Activated CD8-positive, alpha-beta memory T cell treated with anti-CD3 and anti-CD28 coated beads, Interleukin-2, amount 50 U/mL, for 24 hours (primary cell): ENCODE data around the gene GLRA1.

Source experiments
- DNase-seq: peaks from one replicate; pipeline ENCODE4 v3.0.0-alpha.2; 2020; ENCODE audit errors: extremely low read depth

GLRA1 gene

DNA sequence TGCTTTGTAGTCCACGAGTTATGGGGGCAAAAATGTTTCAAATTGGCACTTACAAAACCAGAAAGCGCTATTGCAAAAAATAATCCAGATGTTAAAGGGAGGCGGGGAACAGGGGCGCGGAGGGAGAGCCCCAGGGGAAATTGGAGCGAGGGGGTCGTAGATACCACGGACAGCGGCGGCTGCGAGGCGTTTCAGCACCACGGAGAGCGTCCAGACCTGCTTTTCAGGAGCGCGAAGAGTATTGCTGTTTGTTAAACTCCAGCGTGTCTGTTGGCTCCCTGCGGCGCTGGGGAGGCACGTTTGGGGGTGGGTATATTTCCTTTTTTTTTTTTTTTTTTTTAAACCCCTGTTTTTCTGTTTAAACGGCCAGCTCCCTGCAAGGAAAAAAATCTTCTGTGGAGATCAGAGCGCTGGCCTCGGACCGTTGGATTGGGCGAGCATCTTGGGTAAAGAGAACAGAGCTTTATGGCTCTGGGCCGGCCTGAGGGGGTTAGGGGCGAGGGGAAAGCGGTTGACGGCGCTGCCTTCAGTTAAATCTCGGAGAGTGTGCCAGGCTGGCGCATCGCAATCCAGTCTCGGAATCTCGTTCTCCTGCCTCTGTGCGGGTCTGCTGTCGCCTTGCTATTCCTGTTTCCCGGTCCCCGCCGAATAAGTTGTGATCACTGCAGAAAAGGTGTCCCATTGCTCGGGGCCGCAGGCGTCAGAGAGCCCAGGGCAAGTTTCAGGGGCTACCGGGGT lies at the start of gene GLRA1:
Gene GLRA1 (minus strand): TSS at position 288 of the 738 bp plus-strand sequence. CDS start 302 bp downstream, outside the sequence.
- no peak for DNase-seq

DNA sequence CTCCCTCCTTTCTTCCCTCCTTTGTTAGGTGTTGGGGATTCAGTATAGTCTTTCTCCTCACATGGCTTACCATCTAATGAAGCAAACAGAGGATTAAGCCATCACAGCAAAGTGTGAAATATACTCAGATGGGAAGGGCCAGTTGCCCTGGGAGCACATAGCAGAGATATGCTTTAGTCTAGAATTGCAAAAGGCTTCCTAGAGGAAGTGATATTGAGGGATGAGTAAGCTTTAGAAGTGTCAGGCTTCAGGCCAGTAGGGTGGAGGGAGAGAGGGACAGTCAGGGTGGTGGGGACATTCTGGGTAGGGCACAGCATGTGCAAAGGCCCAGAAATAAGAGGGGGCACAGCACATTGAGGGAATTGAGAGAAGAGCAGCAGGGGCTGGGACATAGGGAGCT lies 46.2 kb upstream of the GLRA1 start:
- no peak for DNase-seq

DNA sequence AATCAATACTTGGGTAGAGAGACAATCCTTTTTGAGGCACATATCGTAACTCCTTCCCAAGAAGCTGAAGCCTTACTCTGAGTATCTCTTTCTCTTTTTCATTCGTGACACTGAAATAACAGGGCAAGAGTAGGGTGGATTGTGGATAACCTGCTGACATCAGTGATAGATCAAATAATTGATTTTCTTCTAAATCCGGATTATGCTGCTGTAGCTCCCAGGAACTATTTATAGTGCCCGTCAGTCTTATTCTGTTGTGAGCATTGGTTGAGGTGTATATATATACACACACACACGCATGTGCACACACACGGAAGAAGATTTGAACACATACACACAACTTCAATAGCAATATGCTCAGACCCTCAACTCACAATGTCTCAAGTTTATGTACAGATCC lies 43.2 kb upstream of the GLRA1 start:
- no peak for DNase-seq

DNA sequence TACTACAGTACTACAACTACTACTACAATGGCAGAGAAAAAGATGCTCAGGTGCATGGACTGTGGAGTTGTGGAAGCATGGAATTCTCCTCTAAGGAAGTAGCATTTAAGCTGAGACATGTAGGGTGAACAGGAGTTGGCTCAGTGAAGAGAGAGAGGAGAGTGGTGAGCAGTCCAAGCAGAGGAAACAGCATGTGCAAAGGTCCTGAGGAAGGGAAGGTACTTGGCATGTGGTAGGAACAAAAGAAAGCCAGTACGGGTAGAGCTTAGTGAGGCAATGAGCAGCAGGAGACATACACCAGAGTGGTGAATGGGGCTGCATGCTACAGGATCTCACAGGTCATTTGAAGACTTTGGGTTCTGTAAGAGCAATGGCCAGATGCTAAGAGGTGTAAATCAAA lies 41.4 kb upstream of the GLRA1 start:
- no peak for DNase-seq

DNA sequence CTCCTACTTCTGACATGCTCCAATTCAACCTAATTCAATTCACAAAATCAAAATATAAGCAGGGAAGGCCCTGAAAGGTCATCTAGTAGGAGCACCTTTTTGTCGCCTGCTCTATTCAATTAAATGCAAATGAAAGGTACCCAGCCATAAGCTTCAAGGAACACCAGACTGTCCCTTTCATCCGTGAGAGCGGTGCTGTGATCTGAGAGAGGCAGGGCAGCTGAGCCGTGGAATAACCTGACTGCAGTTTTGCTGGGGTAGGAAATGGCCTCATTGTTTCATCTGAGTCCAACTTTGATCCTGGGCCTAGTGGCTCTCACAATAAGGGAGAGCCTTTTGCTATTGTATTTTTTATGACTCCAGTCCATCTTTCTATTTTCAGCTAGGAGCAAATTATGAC lies 39.8 kb upstream of the GLRA1 start:
- no peak for DNase-seq

DNA sequence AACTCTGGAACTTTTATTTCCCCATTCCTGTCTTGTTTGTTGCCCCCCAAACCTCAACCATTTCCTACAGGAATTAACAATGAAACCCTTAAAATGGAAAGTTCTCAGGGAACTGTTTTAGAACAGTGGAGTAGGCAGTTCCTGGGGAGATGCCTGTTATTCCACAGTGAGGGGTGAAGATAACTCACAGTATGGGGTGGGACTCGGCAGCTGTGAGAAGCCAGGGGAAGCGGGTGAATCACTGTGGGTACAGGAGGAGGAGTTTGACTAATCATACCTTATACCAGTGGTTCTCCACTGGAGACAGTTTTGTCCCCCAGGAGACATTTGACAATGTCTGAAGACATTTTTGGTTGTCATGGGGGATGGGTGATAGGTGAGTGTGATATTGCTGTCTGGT lies 36.9 kb upstream of the GLRA1 start:
- DNase-seq, result no peak

DNA sequence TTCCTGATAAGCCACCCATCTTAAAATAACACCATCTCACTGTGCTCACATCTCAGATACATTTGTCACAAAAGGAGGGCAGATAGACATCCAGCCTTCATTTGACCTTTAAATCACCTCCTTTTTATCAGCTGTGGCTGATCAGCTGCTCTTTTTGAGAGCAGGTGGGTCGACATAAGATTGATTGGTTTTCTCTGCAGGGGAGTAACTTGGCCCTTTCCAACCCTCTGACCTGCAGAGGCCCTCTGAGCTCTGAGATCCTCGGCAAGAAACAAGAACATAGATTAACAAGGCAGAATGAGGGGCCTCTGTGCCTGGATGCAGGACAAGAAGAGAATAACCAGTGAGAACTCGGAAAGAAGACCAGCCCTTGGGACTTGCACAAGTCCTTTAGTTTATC lies 33.5 kb upstream of the GLRA1 start:
- DNase-seq, result no peak

DNA sequence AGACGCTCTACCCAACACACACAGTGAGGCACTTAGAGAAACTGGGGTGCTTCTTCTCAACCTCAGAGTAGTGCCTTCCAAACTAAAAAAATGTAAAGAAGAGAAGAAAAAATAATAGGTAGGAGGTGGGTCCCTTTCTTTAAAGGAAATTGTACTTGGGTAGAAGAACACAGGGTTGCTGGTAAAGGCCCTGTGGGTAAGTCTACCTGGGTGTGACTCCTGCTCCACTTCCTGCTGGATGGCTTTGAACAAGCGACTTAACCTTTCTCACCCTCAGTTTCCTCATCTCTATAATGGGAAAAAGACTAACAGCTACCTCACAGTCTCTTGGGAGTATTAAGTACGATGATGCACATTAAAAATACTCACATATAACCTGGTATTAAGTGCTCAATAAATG lies 32.1 kb upstream of the GLRA1 start:
- DNase-seq, result no peak

DNA sequence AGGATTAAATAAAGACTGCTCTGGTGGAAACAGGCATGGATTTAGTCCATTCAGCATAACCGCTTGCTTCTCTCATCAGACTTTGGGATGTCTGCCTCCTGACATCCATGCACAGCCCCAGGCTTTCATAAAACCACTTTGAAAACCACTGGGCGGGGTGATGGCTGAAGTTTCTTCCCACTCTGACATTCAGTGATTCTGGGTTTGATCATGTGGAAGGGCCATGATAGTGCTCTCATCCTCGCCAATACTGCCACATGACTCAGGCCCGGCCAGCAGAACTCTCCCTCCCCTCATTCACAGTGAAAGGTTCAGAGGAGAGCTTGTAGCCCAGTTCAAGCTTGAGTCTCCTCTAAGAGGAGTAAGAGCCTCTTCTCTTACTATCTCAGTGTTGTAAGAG lies 29.6 kb upstream of the GLRA1 start:
- DNase-seq, result no peak

DNA sequence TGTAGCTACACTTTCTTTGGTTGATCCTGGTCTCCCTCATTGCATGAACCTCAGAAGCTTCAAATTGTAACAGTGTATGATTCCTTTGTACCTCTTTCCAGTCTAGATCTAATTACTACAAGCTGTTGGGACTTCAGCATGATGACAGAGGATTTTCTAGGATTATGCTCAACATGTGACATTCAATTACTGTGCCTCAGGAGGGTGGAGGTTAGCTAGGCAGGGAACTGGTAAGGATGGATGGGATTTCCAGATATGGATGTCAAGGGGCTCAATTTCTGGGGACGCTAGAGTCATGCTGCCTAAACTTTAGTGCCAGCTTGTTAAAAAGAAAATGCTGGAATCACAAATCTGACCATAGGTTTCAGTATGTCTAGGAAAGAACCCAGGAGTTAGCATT lies 29.2 kb upstream of the GLRA1 start:
- no peak for DNase-seq

DNA sequence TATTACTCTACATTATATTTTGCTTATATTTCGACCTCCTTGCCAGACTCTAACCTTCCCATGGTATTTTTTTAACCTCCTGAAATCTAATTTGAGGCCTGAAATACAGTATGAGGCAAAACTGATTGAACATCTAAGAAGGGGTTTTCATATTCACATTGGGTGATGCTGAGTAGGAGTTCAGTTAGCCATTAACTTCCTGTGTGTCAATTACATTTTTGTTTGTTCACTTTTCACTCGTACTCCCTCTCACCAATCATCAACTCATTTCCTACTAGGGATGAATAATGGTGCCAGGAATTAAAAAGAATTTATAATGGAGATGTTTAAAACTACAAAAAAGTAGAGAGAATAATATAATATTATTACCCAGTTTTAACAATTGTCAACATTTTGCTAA lies 27.6 kb upstream of the GLRA1 start:
- DNase-seq, result no peak

DNA sequence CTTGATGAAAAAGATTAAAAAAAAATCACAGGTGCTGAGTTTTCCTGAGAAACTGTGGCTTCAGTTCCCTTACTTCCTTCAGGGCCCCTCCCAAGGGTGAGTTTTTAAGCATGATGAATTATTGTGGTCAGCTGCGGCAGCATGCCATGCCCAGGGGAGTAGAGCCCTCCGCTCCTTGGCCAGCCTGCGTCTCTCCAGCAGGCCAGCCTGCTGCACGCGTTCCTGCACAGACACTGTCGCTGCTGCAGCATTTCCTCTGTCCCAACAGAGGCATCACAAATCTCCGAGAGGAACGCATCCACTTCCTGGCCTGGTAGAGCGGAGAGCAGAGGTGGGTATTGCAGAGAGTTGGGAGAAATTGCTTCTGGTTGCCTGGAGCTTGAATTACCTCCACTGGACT lies 26.1 kb upstream of the GLRA1 start:
- no peak for DNase-seq

DNA sequence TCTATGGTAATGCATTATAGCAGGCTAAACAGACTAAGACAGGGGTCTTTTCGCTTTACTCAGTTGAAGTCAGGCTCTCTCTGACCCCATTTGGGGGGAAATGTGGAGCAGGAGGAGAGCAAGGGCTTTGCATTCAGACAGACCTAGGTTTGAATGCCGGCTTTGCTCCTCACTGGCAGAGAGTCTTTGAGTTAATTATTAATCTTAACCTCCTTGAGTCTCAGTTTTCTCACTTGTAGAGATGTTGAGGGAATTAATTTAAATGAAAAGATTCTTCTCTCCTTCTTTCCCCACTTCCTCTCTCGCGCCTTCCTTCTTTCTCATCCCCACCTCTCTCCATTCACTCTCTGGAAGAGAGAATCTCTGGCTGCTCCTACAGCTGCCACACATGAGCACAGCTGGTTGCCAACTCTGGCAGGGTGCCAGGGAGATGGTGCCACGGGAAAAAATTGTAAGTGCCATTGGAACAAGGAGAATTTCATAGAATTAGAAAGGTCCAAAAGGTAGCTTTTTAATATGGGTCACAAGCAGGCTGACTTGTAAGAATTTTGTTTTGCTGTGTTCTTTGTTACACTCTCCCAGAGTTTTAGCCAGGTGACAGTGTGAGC lies 25.2 kb upstream of the GLRA1 start:
- DNase-seq, result no peak

DNA sequence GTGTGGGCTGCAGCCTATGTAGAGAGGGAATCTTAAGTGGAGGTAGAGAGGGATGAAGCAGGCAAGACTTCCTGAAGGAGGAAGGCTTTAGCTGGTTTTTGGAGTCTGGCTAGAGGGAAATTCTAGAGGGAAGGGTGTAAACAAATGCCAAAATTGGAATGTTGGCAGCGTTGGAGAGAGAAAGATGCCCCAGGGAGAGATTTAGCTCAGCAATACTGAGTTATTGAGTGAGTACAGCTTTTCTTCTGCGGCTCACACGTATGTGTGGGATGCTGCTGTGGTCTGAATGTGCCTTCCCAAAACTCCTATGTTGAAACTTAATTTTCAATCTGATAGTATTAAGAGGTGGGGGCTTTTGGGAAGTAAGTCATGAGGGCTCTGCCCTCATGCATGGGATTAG lies 24.5 kb upstream of the GLRA1 start:
- DNase-seq, result no peak

DNA sequence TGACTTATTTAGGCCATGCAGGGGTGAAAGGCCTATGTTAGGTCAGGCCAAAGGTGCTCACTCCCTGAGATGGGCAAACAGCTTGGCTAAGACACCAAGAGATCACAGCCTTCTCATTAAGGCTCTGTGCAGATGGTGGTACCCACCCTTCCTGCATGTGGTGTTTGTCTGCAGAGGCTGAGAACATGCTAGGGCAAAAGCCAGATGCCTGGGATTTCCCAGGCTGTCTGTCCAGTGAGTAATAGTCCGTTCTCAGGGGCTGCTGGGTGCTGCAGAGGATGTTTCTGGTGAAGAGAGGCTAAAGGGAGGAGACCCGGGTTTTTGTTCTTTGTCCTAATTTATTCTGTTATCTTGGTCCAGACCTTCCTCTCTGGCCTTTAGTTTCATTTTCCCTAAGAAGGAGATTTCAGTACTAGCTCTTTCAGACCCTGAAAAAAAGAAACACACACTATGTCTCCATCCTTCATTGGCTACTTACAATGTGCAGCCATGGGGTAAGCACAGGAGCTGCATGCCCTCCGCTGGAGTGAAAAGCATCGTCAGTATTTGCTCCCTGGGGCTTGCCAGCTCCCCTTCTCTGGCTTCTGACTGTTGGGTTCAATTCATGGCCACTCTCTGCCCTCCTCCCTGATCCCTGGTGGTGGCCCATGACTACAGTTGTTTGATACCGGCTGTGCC lies 23.4 kb upstream of the GLRA1 start:
- no peak for DNase-seq

DNA sequence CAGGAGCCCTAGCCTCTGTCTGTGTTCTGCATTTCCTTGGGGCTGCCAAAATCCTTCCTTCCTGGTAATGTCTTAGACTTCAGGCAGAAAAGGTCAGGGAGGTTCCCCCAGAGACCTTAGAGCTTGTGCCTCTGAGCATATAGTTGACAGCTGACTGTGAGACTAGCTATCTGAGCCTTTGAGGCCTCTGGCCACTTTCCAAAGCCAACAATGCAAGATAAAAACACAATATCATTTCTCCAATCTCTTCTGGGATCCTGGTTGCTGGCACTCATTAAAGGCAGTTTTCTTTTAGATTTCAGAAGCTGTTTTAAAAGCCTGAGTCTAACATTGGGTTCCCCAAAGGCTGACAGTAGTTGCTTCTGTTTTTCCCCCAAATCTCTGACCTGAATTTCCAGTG lies 13.2 kb upstream of the GLRA1 start:
- no peak for DNase-seq

DNA sequence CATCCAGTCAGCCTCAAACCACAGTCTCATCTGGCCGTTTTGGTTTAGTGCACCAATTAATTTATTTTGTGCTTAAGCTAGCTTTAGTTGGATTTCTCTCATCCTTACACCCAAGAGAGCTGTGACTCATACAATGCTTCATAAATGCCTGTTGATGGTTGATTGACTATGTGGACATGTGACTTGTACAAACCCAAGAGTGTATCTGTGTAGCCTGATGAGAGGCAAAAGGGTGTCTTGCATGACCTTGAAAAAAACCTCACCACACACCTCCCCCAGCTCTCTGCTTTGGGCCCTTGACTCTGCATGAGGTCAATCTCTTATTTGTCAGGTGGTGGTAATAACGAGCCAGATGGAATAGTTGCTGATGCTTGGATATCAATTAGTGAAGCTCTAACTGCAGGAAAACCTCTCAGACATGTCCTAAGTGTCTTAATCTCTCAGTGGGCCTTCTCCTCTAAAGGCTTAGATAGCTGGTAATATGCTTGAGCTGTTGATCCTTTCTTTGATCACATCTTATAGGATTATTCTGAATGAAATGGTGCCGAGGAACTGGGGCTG lies 10.6 kb upstream of the GLRA1 start:
- no peak for DNase-seq

DNA sequence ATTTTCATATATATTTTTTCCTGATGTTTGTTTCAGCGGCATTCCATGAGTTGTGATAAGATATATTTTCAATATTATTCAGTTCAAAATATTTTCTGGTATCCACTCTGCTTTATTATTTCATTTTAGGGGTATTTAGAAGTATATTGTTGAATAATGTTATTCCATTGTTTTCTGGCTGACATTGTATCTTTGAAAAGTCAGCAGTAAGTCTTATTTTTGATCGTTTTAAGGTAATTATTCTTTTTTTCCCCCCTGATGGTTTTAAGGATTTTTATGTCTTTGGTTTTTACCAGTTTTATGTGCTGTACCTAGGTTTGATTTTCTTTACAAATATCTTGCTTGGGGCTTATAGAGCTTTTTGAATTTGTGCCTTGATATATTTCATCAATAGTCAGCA lies 6.6 kb upstream of the GLRA1 start:
- DNase-seq, result no peak

DNA sequence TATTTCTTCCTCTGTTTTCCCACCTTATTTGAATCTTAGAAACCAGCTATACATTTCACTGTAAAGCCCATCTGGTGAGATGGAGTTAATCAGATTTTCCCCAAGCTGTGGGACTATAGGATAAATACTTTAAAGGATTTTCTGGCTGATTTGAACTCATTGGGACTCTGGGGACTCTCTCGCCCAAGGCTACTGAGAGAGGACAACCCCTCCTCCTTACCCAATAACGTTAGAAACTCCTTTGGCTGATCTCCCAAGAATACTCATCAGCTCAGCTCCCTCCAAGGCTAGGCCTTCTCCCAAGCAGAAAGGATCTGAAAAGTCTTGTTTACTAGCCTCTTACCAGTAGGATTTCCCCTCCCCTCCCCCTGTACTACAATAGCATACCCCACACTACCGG lies 1.5 kb upstream of the GLRA1 start:
- no peak for DNase-seq

DNA sequence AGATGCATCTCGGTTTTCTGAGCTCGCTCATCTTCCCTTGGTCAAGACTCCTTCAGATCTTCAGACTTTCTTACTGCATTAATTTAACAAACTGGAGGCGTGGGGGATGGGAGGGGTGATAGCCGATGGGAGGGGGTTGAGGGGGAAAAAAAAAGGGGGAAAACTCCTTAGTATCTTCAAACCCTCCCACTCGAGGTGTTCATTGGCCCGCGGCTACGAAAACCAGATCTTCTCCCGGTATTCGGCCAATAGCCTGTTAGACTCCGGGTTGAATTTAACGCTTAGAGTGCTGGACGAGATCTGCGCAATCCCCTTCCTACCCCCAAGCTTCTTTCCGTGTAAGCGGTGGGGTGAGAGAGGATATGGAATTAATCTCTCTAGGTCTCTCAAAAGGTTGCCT lies 689 bp upstream of the GLRA1 start:
- no peak for DNase-seq

DNA sequence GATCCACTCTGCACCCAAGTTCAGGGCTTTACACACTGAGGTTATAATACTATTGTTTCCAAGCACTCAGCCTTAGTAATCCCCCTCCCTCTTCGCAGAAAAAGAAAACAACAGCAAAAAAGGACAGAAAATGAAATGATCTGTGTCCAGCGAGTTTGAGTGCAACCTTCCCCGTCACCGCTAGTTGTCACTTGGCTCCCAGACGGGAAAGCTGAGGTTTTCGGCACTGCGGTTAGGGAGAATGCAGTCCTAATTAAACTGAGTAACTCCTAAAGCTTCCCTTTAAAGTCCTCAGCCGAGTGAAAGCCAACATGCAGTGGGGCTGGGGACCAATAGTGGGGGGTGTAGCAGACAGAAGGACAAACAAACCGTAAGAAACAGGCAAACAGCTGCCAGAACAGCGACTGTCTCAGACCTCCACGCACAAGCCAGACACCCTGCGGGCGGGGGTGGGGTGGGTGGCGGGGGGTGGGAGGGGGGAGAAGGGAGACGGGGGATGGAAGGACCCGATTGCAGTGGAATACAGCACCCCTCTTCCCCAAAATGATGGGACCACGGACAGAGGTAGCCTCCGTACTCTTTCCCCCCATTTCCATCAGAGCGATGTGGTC lies 680 bp downstream of the GLRA1 start:
- no peak for DNase-seq

DNA sequence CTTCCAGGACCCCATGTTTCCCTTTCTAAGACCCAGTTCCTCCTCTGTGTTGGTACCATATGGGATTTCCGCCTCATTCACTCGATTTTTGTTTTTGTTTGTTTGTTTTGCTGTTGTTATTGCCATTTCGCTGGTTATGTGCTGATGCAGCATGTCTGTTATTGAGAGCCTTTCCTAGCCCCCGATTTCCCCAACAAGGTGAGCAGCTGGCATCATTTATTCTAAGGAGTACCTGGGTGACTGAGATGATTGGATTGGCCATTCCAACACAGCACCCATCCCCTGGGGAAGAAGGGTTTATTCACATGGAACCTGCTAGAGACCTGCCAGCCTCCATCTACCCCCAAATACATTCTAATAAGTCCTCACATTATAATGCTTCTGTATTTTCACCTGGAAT lies 2.7 kb downstream of the GLRA1 start:
- DNase-seq, result no peak

DNA sequence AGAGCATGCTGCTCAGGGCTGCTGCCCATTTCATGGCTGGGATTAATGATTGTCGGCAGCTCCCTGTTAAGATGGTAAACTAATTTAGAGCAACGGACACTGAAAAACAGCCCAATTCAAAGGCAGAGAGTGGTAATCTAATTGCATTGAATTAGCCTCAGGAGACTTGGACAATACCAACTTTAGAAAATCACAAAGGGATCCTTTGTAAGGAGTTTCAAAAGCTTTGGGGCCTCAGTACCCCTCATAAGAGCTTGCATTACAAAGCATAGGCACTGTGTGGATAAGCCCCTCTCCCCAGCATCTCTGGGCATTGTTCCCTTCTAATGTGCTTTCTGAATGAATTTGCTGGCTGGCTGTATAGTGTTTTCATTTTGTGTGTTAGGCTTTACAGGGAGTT lies 6.7 kb downstream of the GLRA1 start:
- DNase-seq, result no peak
